Endometrial microvascular endothelial cells (primary cell): ENCODE measurements around the gene TTL. TPM values are rescaled to one million over a fixed set of nuclear protein-coding genes. Genes with fewer than 3 reads are reported as not detected.
"Not testable (repeated sequence)": the region's sequence is repeated elsewhere in the genome, so short reads cannot be mapped to it uniquely, and the experiment has no call there.

ENCODE experiments used
- in situ Hi-C: cut with HindIII; loops from 2 replicates; pipeline ENCODE4 v1.10.0; 2017; ENCODE audit warnings: low sequenced_read_pairs, low pct_unique_long_range_greater_than_20kb; ENCODE audit errors: inconsistent ontology term
- total RNA-seq: library from RNA; depleted of rRNA; stranded (reverse); fragments of >200 nt; gene quantifications from one replicate; pipeline ENCODE4 v1.2.3, GENCODE V29; 2015; ENCODE audit errors: inconsistent ontology term

The TTL gene
- total RNA-seq, 1 donor from 2014 or later, result 47.6 TPM

DNA sequence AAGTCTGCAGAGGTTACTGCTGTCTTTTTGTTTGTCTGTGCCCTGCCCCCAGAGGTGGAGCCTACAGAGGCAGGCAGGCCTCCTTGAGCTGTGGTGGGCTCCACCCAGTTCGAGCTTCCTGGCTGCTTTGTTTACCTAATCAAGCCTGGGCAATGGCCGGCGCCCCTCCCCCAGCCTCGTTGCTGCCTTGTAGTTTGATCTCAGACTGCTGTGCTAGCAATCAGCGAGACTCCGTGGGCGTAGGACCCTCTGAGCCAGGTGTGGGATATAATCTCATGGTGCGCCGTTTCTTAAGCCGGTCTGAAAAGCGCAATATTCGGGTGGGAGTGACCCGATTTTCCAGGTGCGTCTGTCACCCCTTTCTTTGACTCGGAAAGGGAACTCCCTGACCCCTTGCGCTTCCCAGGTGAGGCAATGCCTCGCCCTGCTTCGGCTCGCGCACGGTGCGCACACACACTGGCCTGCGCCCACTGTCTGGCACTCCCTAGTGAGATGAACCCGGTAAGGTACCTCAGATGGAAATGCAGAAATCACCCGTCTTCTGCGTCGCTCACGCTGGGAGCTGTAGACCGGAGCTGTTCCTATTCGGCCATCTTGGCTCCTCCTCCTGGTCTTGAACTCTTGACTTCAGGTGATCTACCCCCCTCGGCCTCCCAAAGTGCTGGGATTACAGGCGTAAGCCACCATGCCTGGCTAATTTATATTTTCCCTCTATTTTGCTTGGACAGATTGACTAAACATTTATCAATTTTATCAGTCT, 27.5 kb downstream of the TTL start:
- in situ Hi-C loops, result not testable (repeated sequence)

DNA sequence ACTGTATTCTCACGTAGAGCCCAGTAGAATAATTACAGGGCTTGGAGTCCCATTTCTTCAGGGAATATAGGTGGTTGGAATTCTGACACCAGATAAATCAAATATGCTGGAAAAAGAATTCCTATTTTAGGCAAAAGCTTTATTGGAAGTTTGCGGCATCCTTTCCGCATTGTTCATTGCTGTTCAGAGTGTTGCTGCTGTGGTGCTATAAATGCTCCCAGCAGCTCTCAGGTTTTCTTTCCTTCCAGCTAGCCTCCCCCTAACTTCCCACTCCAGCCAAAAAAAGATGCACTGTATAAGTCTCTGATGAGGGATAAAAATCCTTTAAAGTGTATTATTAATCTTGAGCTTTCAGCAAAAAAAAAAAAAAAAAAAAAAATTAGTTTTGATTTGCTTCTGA, 34.8 kb downstream of the TTL start:
- in situ Hi-C loops, result no loop called here

DNA sequence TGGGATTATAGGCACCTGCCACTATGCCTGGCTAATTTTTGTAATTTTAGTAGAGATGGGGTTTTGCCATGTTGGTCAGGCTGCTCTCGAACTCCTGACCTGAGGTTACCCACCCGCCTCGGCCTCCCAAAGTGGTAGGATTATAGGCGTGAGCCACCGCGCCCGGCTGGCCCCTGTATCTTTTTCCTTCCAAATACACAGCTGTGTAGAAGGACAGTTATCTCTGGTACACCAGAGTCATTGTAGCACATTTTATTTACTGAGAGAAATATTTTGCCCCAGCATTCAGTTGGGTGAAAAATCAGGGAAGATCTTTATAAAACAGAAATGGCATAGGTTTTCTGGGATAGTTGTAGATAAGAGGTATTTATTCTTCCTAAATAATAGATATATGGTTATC, 36.9 kb downstream of the TTL start:
- in situ Hi-C loops, result no loop called here

GRCh38 chr2:112519506-112519905, 37.5 kb downstream of the TTL start:
- in situ Hi-C loops, result no loop called here

DNA sequence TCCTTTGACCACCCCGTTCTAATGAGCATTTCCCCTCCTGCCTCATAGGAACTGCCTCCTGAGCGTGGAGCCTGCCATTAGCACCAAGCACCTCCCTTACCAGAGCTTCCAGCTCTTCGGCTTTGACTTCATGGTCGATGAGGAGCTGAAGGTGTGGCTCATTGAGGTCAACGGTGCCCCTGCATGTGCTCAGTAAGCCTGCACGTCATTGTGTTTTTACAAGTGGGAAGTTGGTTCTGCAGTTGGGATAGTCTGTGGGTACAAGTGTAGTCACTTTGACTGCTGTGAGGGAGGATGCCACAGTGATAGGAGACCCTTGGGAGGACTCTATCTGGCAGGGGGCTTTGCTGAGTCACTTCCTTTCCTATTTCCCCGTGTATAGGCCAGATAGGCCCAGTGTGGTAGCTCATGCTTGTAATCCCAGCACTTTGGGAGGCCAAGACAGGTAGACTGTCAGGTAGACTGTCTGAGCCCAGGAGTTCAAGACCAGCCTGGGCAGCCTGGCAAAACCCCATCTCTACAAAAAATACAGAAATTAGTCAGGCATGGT, 38.4 kb downstream of the TTL start:
- in situ Hi-C loops, result no loop called here

GRCh38 chr2:112523291-112523777, 41.4 kb downstream of the TTL start:
- in situ Hi-C loops, result no loop called here

DNA sequence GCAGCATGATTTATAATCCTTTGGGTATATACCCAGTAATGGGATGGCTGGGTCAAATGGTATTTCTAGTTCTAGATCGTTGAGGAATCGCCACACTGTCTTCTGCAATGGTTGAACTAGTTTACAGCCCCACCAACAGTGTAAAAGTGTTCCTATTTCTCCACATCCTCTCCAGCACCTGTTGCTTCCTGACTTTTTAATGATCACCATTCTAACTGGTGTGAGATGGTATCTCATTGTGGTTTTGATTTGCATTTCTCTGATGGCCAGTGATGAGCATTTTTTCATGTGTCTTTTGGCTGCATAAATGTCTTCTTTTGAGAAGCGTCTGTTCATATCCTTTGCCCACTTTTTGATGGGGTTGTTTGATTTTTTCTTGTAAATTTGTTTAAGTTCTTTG, 42.3 kb downstream of the TTL start:
- in situ Hi-C loops, result not testable (repeated sequence)

GRCh38 chr2:112528541-112528940, 46.6 kb downstream of the TTL start:
- in situ Hi-C loops, result no loop called here

DNA sequence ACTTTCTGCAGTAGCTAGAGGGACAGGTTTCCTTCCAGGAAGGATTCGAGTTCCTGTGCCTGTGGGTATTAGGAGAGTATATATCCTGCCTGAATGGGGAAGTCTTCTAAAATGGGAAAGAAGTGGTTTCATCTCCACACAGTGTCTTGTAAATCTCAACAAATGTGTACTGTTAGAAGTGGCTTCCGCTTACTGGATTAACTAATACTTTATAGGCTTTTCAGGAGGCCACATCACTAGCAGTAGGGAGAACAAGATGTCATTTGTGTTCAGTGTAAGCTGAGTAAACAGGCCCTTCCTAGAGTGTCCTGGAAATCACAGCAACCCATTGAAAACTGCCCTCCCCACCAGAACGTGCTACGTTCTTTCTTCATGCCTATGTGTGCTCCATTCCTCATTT, 47.8 kb downstream of the TTL start:
- in situ Hi-C loops, result no loop called here

GRCh38 chr2:112530728-112531127, 48.8 kb downstream of the TTL start:
- in situ Hi-C loops, result no loop called here

GRCh38 chr2:112534826-112535225, 52.9 kb downstream of the TTL start:
- in situ Hi-C loops, result no loop called here

- in situ Hi-C loops, result not testable (repeated sequence)
Observed at GRCh38 chr2:112536665-112537064, 54.7 kb downstream of the TTL start.

GRCh38 chr2:112539306-112539705, 57.4 kb downstream of the TTL start:
- in situ Hi-C loops, result no loop called here

DNA sequence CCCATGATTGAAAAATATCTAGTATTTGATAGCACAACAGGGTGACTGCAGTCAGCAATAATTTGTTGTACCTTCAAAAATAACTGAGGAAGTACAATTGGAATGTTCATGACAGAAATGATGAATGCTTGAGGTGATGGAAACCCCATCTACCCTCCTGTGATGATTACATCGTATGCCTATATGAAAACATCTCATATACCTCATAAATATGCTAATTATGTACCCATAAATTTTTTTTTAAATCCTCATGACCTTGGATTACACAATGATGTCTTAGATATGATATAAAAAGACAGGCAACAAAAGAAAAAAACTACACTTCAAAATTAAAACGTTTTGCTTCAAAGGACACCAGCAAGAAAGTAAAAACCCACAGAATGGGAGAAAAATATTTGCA, 59.0 kb downstream of the TTL start:
- in situ Hi-C loops, result no loop called here

DNA sequence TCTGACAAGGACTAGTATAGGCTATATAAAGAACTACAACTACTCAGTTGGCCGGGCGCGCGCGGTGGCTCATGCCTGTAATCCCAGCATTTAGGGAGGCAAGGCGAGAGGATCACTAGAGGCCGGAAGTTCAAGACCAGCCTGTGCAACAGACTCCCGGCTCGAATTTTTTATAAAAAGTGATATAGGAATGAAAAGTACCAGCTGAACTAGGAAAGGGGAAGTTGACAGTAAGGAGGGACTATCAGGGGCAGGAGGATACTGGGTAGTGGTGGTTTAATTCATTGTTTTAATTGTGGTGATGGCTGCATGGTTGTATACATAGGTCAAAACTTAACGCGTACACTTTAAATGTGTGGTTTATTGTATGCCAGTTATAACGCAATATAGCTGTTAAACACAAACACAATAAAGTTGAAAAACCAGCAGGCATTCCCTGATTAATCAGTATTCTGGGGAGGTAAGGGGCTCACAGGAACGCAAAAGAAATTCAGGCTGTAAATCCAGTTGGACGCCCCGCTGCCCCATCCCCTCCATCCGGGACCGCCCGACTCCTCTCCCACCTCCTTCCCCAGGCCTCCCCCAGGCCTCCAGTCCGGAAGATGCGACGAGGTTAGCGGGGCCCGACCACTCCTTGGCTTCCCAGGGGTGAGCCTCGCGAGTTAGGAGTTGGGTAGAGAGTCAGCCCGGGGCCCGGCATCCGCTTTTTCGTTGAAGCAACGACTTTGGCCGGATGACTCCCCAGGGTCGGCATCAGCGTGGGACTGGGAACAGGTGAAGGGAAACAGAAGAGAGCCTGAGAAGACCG, 59.6 kb downstream of the TTL start:
- in situ Hi-C loops, result no loop called here

GRCh38 chr2:112542123-112542983, 60.4 kb downstream of the TTL start, which contains the start of gene POLR1B:
TSS of gene POLR1B (plus strand) at chr2:112542465. CDS start at chr2:112542495, 30 bp downstream.
- in situ Hi-C loops, result no loop called here

GRCh38 chr2:112542984-112543661, 61.2 kb downstream of the TTL start:
- in situ Hi-C loops, result no loop called here

DNA sequence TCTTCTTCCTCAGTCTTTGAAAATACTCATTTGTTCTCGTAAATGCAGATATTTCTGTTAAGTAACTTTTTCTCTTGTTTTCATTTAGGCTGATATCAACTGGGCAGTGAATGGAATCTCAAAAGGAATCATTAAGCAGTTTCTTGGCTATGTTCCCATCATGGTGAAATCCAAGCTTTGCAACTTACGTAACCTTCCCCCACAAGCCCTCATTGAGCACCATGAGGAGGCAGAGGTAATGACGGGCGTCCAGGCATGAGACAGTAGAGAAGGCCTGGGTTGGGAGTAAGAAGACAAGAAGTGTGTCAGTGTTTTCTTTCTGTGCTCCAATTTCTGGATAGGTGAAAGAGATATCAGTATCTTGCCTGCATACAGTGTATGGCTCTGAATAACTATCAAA, 65.4 kb downstream of the TTL start:
- in situ Hi-C loops, result no loop called here
